Kidney epithelial cell (primary cell): Measurements from ENCODE around the gene NDNF. TPM values are rescaled to one million over a fixed set of nuclear protein-coding genes. Genes with fewer than 3 reads are reported as not detected.

Experiments used
- DNase-seq: peaks from one replicate; pipeline ENCODE4 v3.0.0-alpha.2; 2010; ENCODE audit warnings: low read depth
- H3K27me3 ChIP-seq: 2 replicates; pipeline ENCODE4 v1.6.0; 2011; ENCODE audit warnings: low read length; ENCODE audit not compliant: control insufficient read depth, insufficient read depth
- H3K36me3 ChIP-seq: 2 replicates; pipeline ENCODE4 v1.5.1; 2011; ENCODE audit warnings: low read length; ENCODE audit not compliant: control insufficient read depth, insufficient read depth
- H3K4me3 ChIP-seq: 2 replicates; pipeline ENCODE4 v1.5.1; 2011; ENCODE audit warnings: low read depth, mild to moderate bottlenecking, control low read depth, low read length
- total RNA-seq: library from RNA; depleted of rRNA; stranded (reverse); fragments of >200 nt; gene quantifications from 2 replicates; pipeline ENCODE4 v1.2.3, GENCODE V29; 2015
- TF ChIP-seq, protein P1 (sequence below): IDR thresholded peaks from 2 replicates; pipeline ENCODE4 v1.5.1; 2011; ENCODE audit warnings: mild to moderate bottlenecking, moderate library complexity, low read length, control low read depth, inconsistent platforms; ENCODE audit not compliant: insufficient read depth, poor library complexity, severe bottlenecking

The NDNF gene
- total RNA-seq, 1 donor from 2014 or later: 0.08 TPM

- H3K4me3 ChIP-seq: no peak overlapping the region
- TF ChIP-seq, protein P1, sequence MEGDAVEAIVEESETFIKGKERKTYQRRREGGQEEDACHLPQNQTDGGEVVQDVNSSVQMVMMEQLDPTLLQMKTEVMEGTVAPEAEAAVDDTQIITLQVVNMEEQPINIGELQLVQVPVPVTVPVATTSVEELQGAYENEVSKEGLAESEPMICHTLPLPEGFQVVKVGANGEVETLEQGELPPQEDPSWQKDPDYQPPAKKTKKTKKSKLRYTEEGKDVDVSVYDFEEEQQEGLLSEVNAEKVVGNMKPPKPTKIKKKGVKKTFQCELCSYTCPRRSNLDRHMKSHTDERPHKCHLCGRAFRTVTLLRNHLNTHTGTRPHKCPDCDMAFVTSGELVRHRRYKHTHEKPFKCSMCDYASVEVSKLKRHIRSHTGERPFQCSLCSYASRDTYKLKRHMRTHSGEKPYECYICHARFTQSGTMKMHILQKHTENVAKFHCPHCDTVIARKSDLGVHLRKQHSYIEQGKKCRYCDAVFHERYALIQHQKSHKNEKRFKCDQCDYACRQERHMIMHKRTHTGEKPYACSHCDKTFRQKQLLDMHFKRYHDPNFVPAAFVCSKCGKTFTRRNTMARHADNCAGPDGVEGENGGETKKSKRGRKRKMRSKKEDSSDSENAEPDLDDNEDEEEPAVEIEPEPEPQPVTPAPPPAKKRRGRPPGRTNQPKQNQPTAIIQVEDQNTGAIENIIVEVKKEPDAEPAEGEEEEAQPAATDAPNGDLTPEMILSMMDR: no peak
- no peaks in the 10 kb centered on the region for H3K27me3 ChIP-seq
- DNase-seq: no peak
- H3K36me3 ChIP-seq: no peaks in the 10 kb centered on the region
Measured at GRCh38 chr4:121094297-121094966, 22.1 kb upstream of the NDNF start.

- Histone ChIP-seq H3K36me3 (no peaks in the 10 kb centered on the region), H3K27me3 (no peaks in the 10 kb centered on the region), H3K4me3 (no peak overlapping the region)
- TF ChIP-seq, protein P1: no peak
- DNase-seq: no peak
Measured at GRCh38 chr4:121093261-121093660, 20.9 kb upstream of the NDNF start.

DNA sequence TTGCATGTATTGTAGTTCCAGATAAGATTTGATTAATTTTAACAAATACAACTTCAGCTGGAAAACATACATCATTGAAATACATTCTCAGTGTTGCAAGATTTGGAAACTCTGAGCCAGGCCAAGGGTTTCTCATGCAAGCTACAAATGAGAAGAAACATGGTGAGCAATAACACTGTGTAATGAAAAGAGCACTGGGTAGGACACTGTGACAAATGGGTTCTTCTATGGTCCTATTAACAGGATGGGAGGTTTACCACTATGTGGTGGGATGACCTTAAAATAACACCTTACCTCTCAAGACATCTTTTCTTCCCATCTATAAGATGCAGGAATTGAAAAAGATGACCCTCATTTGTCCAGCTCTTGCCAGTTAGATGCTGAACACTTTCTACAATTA is 19.6 kb upstream of the NDNF start:
- no peaks in the 10 kb centered on the region for H3K36me3 ChIP-seq
- H3K4me3 ChIP-seq: no peak overlapping the region
- no peak for DNase-seq
- TF ChIP-seq, protein P1: no peak
- H3K27me3 ChIP-seq: no peaks in the 10 kb centered on the region

DNA sequence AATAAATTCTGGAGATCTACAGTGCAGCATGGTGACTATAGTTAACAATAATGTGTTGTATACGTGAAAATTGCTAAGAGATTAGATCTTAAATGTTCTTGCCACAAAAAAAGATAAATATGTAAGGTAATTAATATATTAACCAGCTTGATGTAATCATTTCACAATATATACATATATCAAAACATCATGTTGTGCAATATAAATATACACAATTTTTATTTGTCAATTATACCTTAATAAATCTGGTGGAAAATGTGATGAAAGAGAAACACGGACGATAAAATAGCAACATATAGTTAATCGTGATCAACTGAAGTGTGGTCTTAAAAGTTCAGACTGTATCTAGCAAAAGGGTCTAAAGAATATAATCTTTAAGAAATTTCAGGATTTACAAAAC is 16.5 kb upstream of the NDNF start:
- H3K36me3 ChIP-seq: no peaks in the 10 kb centered on the region
- no peak overlapping the region for H3K4me3 ChIP-seq
- DNase-seq: no peak
- TF ChIP-seq, protein P1: no peak
- no peaks in the 10 kb centered on the region for H3K27me3 ChIP-seq

DNA sequence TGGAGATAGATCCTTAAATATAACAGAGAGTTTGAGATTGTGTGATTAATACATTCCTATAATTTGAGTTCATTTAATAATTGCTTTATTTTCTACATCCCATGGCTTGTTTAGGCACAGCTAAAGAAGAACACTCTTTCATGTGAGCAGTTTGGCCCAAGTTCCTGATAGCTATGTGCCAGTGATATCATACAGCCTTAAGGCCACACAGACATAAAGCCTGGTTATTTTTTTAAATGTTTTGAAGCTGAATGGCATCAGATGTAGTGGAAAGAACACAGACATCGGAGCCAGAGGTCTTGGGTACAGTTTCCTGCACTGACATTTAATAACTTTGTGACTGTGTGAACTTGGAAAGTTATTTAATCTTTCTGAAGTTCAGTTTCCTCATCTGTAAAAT is 7.0 kb upstream of the NDNF start:
- DNase-seq: no peak
- TF ChIP-seq, protein P1: no peak
- Histone ChIP-seq H3K4me3 (no peak overlapping the region), H3K27me3 (peaks cover under 1% of the 10 kb centered on the region), H3K36me3 (no peaks in the 10 kb centered on the region)

DNA sequence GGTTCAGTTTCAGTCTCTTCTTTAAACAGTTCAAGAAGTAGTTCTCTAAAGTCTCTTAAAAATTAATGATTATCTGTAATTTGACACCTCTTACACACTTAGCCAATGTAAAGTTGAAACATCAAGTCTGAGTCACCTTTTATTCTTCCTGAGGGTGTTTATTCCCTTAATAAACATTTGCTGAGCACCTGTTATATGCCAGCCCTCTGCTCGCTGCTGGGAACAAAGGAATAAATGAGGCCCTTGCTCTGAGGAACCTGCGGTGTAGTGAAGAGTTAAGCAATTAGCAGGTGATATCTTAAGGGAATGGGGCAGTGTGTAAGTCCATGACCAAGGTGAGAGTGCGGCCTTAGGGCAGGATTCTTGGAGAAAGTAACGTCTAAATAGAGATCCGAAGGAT is 5.2 kb upstream of the NDNF start:
- Histone ChIP-seq H3K27me3 (peaks cover 7% of the 10 kb centered on the region), H3K4me3 (no peak overlapping the region), H3K36me3 (no peaks in the 10 kb centered on the region)
- TF ChIP-seq, protein P1: no peak
- no peak for DNase-seq
